ENCODE data around the gene DNAJC12. TPM values are rescaled to one million over a fixed set of nuclear protein-coding genes. Genes with fewer than 3 reads are reported as not detected.
"Not testable (repeated sequence)": the region's sequence is repeated elsewhere in the genome, so short reads cannot be mapped to it uniquely, and the experiment has no call there.

The DNAJC12 gene
- total RNA-seq, 4 donors from 2014 or later = 8.6 to 15.0 (median 11.9) TPM

- Histone ChIP-seq H3K4me1 (peaks cover 0 to 5% of the 10 kb centered on the region in 2 donors), H3K9me3 (no peaks in the 10 kb centered on the region), H3K4me3 (no peak overlapping the region), H3K27ac (no peak overlapping the region), H3K36me3 (no peaks in the 10 kb centered on the region), H3K27me3 (no peaks in the 10 kb centered on the region)
- DNase-seq = no peak
- TF ChIP-seq CTCF (IDR thresholded peaks at IDR 0.05 in 4 of 5, conservative IDR thresholded peaks at IDR 0.05 in 1 of 5) = no peak
- in situ Hi-C loops (cut with MboI; ENCODE audit: low sequenced_read_pairs in 4 of 4) = loop anchor here in 3 of 4 donors (5.0 to 10.0 kb wide), 2 partner anchors 85 to 88 kb away; partner anchors contain the start of gene CTNNA3 (in 3 of the 3)
- intact Hi-C loops (cut with DNase I; ENCODE audit: low total_unique reads) = no loop called here
- no peak for ATAC-seq
These were observed 55.5 kb downstream of the DNAJC12 start for GRCh38 chr10:67782530-67782929.

- Histone ChIP-seq H3K36me3 (no peaks in the 10 kb centered on the region), H3K27me3 (no peaks in the 10 kb centered on the region), H3K4me3 (no peak overlapping the region), H3K9me3 (no peaks in the 10 kb centered on the region), H3K27ac (no peak overlapping the region), H3K4me1 (peaks cover 0 to 5% of the 10 kb centered on the region in 2 donors)
- no peak for DNase-seq
- intact Hi-C loops (cut with DNase I; ENCODE audit: low total_unique reads) = loop anchor here (1.0 kb wide), 2 partner anchors 84 to 115 kb away; no protein-coding TSS in a partner anchor
- in situ Hi-C loops (cut with MboI; ENCODE audit: low sequenced_read_pairs in 4 of 4) = loop anchor here in 3 of 4 donors (5.0 to 10.0 kb wide), 2 partner anchors 84 to 86 kb away; partner anchors contain the start of gene CTNNA3 (in 3 of the 3)
- TF ChIP-seq POLR2A (IDR thresholded peaks at IDR 0.05) (no peak), CTCF (IDR thresholded peaks at IDR 0.05 in 4 of 5, conservative IDR thresholded peaks at IDR 0.05 in 1 of 5) (no peak)
- no peak for ATAC-seq
These were observed 57.0 kb downstream of the DNAJC12 start for GRCh38 chr10:67780759-67781538.

- H3K36me3 ChIP-seq, H3K4me3 ChIP-seq, H3K4me1 ChIP-seq, H3K27ac ChIP-seq, DNase-seq, H3K27me3 ChIP-seq, H3K9me3 ChIP-seq, ATAC-seq: not testable (repeated sequence)
- peak in 1 of 5 experiments; percentile 6 for TF ChIP-seq CTCF (IDR thresholded peaks at IDR 0.05 in 4 of 5, conservative IDR thresholded peaks at IDR 0.05 in 1 of 5)
- intact Hi-C loops (cut with DNase I; ENCODE audit: low total_unique reads) = loop anchor here (1.0 kb wide), 2 partner anchors 83 to 114 kb away; no protein-coding TSS in a partner anchor
- in situ Hi-C loops (cut with MboI; ENCODE audit: low sequenced_read_pairs in 4 of 4) = loop anchor here in 3 of 4 donors (5.0 to 10.0 kb wide), 2 partner anchors 83 to 85 kb away; partner anchors contain the start of gene CTNNA3 (in 3 of the 3)
These were observed 57.8 kb downstream of the DNAJC12 start for GRCh38 chr10:67780204-67780621.

- ATAC-seq = peak; percentile 82 to 90
- in situ Hi-C loops (cut with MboI; ENCODE audit: low sequenced_read_pairs in 4 of 4) (loop anchor here (5.0 to 10.0 kb wide), 2 partner anchors 82 to 85 kb away; partner anchors contain the start of gene CTNNA3 (in 4 of the 4)), intact Hi-C loops (cut with DNase I; ENCODE audit: low total_unique reads) (loop anchor here (1.0 to 2.0 kb wide), 3 partner anchors 82 to 259 kb away; no protein-coding TSS in a partner anchor)
- Histone ChIP-seq H3K27ac (no peak overlapping the region), H3K4me1 (peaks cover 0 to 5% of the 10 kb centered on the region in 2 donors), H3K36me3 (no peaks in the 10 kb centered on the region), H3K4me3 (no peak overlapping the region), H3K9me3 (no peaks in the 10 kb centered on the region), H3K27me3 (no peaks in the 10 kb centered on the region)
- peak; percentile 36 to 46 for DNase-seq
- peak; percentile 78 to 91 (median 87) for TF ChIP-seq CTCF (IDR thresholded peaks at IDR 0.05 in 4 of 5, conservative IDR thresholded peaks at IDR 0.05 in 1 of 5)
- TF ChIP-seq POLR2A (IDR thresholded peaks at IDR 0.05) = no peak
These were observed 58.4 kb downstream of the DNAJC12 start for GRCh38 chr10:67779465-67780203.
